Esophagus (tissue), 2 donors: Measurements from ENCODE around the gene IGF2BP2. TPM values are rescaled to one million over a fixed set of nuclear protein-coding genes. Genes with fewer than 3 reads are reported as not detected.

Source experiments
- H3K27ac ChIP-seq, 2 donors: one replicate each; pipeline ENCODE4 v1.5.1; 2013; ENCODE audit warnings: low read depth in 2 of 2, mild to moderate bottlenecking in 2 of 2, inconsistent platforms in 1 of 2, low read length in 1 of 2, moderate library complexity in 1 of 2
- H3K27me3 ChIP-seq, 2 donors: one replicate each; pipeline ENCODE4 v1.6.1; 2013; ENCODE audit warnings: low read length in 2 of 2, control low read depth in 1 of 2, mild to moderate bottlenecking in 1 of 2; ENCODE audit not compliant: insufficient read depth in 2 of 2, control insufficient read depth in 1 of 2
- H3K36me3 ChIP-seq, 2 donors: one replicate each; pipeline ENCODE4 v1.6.1; 2013; ENCODE audit warnings: low read length in 1 of 2; ENCODE audit not compliant: control insufficient read depth in 2 of 2, insufficient read depth in 2 of 2
- H3K4me1 ChIP-seq, 2 donors: one replicate each; pipeline ENCODE4 v1.6.1; 2013; ENCODE audit warnings: low read length in 1 of 2; ENCODE audit not compliant: control insufficient read depth in 2 of 2, insufficient read depth in 2 of 2
- H3K4me3 ChIP-seq, 2 donors: one replicate each; pipeline ENCODE4 v1.5.1; 2013; ENCODE audit warnings: low read length in 2 of 2, mild to moderate bottlenecking in 2 of 2, low read depth in 1 of 2, moderate library complexity in 1 of 2
- H3K9me3 ChIP-seq, 2 donors: one replicate each; pipeline ENCODE4 v1.6.1; 2013; ENCODE audit warnings: mild to moderate bottlenecking in 2 of 2, low read depth in 1 of 2, low read length in 1 of 2, moderate library complexity in 1 of 2; ENCODE audit not compliant: control insufficient read depth in 2 of 2, insufficient read depth in 1 of 2
- WGBS, 2 donors: extraction: QIAGEN DNeasy Blood & Tissue Kit; methylation state at CpG; one replicate each; pipeline ENCODE4 v1.1.7; 2013; 5-methylcytosine and 5-hydroxymethylcytosine counted together
- polyA plus RNA-seq, 2 donors: library from polyadenylated mRNA; stranded (reverse); fragments of 200-250 nt; gene quantifications; one replicate each; pipeline ENCODE4 v1.2.3, GENCODE V29; 2013
- donor health status: healthy with polysubstance abuse.
- donor health status: Bipolar disorder and iron deficiency.

IGF2BP2 gene
- polyA plus RNA-seq, 2 donors: 0.62 to 0.86 TPM

DNA sequence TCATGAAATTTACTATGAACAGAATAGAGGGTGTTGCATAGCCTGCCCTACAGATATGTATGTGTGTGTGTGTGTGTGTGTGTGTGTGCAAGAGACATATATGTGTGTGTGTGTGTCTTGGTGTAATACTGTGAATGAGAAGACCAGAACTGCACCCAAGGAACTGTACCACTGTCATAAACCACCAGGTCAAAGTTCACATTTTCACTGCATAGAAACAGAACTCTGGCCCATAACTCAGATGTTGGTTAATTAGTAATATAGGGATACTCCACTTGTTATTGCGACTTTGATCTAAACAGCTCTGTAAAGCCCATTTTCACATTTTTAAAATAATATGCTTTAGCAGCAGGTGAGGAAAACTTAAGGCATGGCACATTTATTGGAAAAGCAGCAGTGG is 111.8 kb downstream of the IGF2BP2 start:
- H3K36me3 ChIP-seq: no peaks in the 10 kb centered on the region
- H3K4me1 ChIP-seq: peaks cover 0 to 5% of the 10 kb centered on the region in 2 donors
- 81 to 100% methylated on average over 1 of the region's 1 CpG for WGBS, 2 donors
- H3K4me3 ChIP-seq: no peak overlapping the region
- no peaks in the 10 kb centered on the region for H3K27me3 ChIP-seq
- H3K27ac ChIP-seq: no peak overlapping the region
- no peaks in the 10 kb centered on the region for H3K9me3 ChIP-seq

DNA sequence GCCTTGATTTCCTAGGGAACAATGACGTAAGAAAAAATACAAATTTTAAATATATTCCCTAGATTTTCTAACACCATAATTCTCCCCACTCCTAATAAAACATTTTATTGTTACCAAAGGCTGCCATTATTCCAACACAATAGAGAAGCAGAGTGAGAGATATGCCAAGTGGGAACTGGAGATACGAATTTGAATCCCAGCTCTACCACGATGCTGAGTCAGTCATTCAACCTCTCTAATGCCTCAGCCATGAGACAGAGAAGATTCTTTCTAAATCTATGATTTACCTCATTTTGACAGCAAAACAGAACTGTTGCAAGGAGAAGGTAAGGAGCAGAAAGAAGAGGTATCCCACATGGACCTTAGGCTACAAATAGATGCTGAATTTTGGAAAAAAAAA is 112.5 kb downstream of the IGF2BP2 start:
- WGBS, 2 donors: 85 to 89% methylated on average over 3 of the region's 3 CpGs

DNA sequence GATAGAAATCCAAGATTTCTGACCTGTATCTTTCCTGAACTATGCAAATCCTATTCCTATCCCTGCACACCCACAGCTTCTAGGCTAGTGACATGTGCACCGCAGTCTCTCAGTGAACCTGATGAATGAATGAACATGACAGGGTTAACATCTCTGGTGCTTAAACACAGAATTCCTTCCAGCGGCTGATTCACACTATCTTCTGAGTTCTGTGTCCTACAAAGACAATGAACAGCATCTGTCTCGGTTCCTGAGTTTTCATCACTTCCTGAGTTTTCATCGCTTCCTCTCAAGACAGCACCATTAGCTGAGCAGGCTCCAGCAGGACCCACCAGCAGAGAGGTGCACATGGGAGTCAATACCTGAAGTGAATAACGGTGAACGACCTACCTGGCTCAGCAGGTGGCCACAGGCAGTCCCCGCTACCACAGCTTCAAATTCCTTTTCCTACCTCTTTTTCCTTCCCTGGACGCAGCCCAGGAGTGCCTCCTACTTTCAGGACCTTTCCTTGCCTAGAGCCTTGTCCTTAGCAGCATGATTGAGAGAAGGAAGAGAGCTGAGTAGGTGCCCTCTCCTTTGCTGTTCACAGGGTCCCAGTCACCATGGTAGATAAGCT is 113.5 kb downstream of the IGF2BP2 start:
- 64 to 67% methylated on average over 8 of the region's 8 CpGs for WGBS, 2 donors
- H3K9me3 ChIP-seq: no peaks in the 10 kb centered on the region
- H3K36me3 ChIP-seq: no peaks in the 10 kb centered on the region

More for the DNA sequence above, 112.5 kb downstream of the IGF2BP2 start:
- Histone ChIP-seq H3K27me3 (no peaks in the 10 kb centered on the region), H3K4me1 (peaks cover 0 to 5% of the 10 kb centered on the region in 2 donors), H3K9me3 (no peaks in the 10 kb centered on the region), H3K27ac (no peak overlapping the region), H3K36me3 (no peaks in the 10 kb centered on the region), H3K4me3 (no peak overlapping the region)

DNA sequence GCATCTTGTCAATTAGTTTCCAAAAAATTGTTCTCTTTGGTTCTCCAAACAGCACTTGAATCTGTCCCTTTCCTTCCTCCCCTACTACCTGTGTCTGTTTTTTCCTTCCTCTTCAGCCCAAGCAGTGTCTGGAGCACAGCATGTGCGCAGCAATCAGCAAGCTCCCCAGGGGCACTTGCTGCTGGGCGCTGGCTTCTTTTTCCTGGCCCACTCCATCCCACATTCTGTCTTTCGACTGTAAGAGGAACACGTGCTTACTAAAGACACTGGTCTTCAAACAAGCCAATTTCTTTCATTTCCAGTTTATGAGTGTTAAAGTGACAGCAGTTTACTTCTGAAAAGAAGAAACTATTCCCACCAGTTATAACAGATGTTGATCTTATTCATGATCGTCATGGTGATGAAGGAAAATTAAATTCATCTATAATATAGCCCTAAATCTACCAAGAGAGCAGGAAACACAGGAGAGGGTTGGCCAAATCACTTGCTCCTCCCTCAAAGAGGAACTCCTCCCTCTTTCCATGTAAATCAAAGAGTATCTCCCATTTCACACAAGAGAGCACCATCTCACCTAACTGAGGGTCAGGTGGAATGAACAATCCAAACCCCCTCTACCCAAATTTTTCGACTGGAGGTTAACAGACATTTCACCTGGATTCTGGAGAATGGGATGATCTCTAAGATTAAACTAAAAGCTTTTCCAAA is 115.4 kb downstream of the IGF2BP2 start:
- Histone ChIP-seq H3K9me3 (no peaks in the 10 kb centered on the region), H3K4me1 (no peaks in the 10 kb centered on the region), H3K27ac (no peak overlapping the region), H3K36me3 (no peaks in the 10 kb centered on the region), H3K4me3 (no peak overlapping the region), H3K27me3 (no peaks in the 10 kb centered on the region)
- 55 to 57% methylated on average over 6 of the region's 6 CpGs for WGBS, 2 donors

More for the DNA sequence above, 113.5 kb downstream of the IGF2BP2 start:
- H3K27me3 ChIP-seq: no peaks in the 10 kb centered on the region
- peaks cover 0 to 5% of the 10 kb centered on the region in 2 donors for H3K4me1 ChIP-seq
- H3K4me3 ChIP-seq: no peak overlapping the region
- no peak overlapping the region for H3K27ac ChIP-seq

DNA sequence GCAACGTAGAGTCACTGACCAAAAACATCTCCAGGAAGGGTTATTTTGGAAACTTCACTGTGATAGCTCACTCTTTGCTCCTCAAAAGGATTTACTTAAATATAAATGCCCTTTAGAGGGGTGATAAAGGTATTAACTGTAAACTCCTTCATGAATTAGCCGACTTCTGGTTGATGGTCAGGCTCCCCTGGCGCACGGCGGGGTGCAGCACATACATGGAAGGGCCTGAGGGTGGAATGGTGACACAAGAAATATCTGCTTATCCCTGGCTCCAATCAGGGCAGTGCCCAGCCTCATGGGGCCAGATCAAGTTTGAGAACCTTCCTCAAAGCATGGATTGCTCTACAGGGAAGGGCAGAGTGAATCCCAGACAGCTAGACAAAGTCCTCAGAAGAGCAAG is 116.5 kb downstream of the IGF2BP2 start:
- 94 to 95% methylated on average over 5 of the region's 5 CpGs for WGBS, 2 donors

DNA sequence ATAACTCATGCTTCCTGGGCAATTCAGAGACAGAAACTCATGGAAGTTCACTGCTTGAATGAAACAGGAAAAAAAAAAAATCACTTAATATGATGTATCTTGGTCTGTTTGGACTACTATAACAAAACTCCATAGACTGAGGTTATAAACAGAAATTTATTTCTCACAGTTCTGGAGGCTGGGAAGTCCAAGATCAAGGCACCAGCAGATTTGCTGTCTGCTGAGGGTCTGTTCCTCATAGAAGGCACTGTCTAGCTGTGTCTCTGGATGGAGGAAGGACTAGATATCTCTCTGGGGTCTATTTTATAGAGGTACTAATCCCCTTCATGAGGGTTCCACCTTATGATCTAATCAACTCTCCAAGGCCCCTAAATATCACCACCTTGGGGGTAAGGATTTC is 119.3 kb downstream of the IGF2BP2 start:
- H3K4me1 ChIP-seq: no peaks in the 10 kb centered on the region
- H3K36me3 ChIP-seq: no peaks in the 10 kb centered on the region
- H3K4me3 ChIP-seq: no peak overlapping the region
- no peak overlapping the region for H3K27ac ChIP-seq
- H3K27me3 ChIP-seq: no peaks in the 10 kb centered on the region
- no peaks in the 10 kb centered on the region for H3K9me3 ChIP-seq

More for the DNA sequence above, 116.5 kb downstream of the IGF2BP2 start:
- Histone ChIP-seq H3K27ac (no peak overlapping the region), H3K4me1 (no peaks in the 10 kb centered on the region), H3K9me3 (no peaks in the 10 kb centered on the region), H3K27me3 (no peaks in the 10 kb centered on the region), H3K4me3 (no peak overlapping the region), H3K36me3 (no peaks in the 10 kb centered on the region)

DNA sequence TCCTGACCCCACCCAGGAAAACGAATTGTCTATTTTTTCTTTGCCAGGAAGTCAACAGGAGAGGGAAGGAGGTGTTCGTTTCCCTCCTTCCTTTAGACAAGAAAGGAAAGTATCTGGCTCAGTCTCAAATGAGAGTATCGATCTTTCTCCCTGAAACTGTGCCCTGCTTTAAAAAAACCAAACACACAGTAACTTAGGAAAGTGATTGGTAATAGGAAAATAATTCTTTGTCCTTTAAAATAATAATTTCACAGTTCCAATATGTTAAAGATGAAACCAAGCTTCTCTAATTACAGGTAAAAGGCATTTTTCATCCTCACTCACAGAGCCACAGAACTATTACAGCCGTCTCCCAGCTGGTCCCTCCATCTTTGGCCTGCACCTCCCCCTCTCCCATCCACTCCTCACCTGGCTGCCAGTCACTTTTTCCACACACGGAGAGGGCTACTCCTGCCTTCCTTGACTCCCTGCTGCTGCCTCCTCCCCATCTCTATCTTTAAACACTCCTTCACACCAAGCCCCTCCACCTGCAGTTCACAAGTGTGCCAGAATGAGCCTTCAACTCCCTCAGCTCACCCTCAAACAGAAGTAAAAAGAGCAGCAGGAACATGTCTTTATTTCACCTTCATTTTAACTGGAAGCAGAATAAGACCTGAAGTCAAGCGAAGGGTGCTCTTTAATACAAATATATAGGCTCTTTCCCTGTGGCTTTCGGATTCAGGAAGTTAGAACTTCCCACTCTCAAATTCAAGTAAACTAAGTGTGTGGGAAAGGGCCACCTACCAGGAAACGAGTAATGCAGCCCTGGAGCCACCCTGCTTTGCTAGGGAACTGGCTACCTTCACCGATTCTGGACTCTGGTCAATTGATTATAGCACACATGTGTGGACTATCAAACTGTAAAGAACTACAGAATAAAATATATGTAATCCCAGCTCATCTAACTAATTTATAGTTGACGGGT is 122.3 kb downstream of the IGF2BP2 start:
- Histone ChIP-seq H3K27ac (no peak overlapping the region), H3K9me3 (no peaks in the 10 kb centered on the region), H3K4me3 (no peak overlapping the region), H3K36me3 (no peaks in the 10 kb centered on the region), H3K4me1 (no peaks in the 10 kb centered on the region), H3K27me3 (no peaks in the 10 kb centered on the region)
- whole genome bisulfite sequencing, 2 donors: 40 to 53% methylated on average over 10 of the region's 10 CpGs

DNA sequence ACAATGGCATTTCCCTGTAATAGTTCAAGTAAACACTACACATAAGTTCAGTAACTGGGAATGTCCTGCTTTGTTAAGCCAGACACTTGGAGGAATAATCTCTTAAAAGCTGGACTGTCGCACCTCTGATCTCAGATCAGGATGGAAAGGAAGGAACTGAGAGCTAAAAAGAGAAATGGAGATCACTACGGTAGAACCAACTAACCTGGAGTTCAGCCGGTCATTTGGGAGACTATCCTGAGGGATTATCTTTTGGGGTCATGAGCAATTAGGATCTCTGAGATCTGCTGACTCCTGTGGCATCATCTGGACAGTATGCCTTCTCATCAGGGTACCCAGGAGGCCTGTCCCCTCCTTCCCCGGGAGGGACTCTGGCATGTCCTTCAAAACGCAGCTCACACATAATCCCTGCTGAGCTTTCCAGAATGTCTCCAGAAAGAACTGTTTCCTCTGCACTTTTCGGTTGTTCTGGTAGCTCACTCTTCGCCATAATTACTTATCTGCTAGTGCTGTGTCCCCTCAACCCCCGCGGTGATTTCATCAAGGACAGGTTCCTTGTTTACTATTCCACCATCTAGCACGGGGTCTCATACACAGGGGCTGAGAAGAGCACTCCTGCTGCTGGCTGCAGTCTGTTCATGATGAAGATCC is 123.1 kb downstream of the IGF2BP2 start:
- no peaks in the 10 kb centered on the region for H3K4me1 ChIP-seq
- H3K27ac ChIP-seq: no peak overlapping the region
- WGBS, 2 donors: 47 to 59% methylated on average over 10 of the region's 10 CpGs
- H3K27me3 ChIP-seq: no peaks in the 10 kb centered on the region
- H3K36me3 ChIP-seq: no peaks in the 10 kb centered on the region
- no peak overlapping the region for H3K4me3 ChIP-seq
- no peaks in the 10 kb centered on the region for H3K9me3 ChIP-seq

DNA sequence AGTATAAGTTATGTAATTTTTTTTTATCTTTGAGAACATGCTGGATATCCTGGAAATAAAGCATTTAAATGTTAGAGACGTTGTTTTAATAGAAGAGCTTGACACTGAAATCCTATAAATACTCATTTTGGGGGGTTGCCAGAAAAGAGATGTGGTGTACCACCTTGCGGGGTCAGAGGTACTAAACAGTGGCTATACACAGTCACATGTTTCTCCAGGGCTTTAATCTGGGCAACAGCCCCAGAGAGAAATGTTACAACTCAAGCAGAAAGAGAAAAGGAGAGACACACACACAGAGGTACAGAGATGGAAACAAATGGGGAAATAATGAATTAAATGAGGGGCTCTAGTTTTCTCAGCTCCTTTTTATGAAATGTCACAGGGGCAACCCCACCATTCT is 124.9 kb downstream of the IGF2BP2 start:
- no peak overlapping the region for H3K4me3 ChIP-seq
- no peaks in the 10 kb centered on the region for H3K36me3 ChIP-seq
- no peak overlapping the region for H3K27ac ChIP-seq
- no peaks in the 10 kb centered on the region for H3K4me1 ChIP-seq
- WGBS, 2 donors: 58 to 73% methylated on average over 2 of the region's 2 CpGs
- no peaks in the 10 kb centered on the region for H3K27me3 ChIP-seq
- no peaks in the 10 kb centered on the region for H3K9me3 ChIP-seq
